HG02852 (cell line): ENCODE results near the gene CALCB.

ENCODE experiments used
- ATAC-seq: cut with Tn5 transposase; IDR thresholded peaks from one replicate; pipeline ENCODE4 v1.9.1; 2021; ENCODE audit warnings: mild to moderate bottlenecking, moderate library complexity; ENCODE audit not compliant: unreplicated experiment

The CALCB gene

DNA sequence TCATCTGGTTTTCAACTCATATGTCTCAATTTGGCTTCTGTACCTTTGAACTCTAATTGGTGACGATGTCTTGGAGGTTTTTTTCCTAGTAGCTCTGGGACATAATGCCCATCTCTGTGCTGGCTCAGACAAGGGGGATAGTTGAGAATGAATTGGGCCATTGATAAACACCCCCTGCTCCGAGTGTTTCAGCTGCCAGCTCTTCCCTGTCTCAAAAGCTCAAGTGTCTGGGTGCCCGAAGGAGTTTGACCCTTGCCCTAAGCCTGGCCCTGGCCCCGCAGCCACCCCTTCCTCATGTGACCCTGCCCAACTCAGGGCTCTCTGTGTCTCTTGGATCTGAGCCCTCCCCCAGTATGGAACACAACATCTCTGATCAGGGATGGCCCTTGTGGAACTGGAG lies 44.4 kb downstream of the CALCB start:
- no peak for ATAC-seq

DNA sequence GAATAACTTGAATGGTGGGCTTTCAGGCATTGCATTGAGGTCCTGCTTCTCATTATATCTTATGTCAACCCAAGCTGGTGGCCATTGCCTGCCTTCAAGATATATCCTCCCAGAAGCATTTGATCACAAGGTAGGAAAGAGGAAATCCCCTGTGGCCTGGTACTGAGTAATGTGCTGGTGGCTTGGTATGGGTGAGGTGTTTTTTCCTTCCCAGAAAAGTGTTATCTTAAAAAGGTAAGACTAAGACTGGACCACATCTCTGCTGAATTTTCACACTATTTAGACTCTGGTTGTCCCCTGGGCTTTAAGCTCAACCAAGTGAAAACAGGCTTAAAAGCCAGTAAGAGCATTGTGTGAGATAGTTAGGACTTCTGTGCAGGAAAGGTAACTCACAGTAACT lies 45.0 kb downstream of the CALCB start:
- ATAC-seq, result no peak

DNA sequence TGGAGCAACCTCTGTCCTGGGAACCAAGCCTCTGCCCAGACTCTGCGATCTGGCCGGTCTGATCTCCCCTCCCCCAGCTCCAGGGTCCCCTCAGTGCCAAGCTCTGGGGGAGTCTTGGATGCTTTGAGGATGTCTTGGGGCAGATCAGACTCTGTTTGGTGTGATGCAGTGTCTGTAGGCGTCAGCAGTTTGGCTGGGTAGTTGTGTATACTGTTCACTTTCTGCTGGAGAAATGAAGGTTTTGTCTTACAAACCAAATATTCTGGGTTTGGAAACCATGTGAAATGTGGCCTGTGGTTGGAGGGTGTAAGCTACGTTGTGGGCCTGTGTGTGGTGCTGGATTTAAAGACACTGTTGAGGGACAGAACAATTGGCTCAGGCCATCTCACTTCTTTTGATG lies 46.0 kb downstream of the CALCB start:
- ATAC-seq, result no peak

DNA sequence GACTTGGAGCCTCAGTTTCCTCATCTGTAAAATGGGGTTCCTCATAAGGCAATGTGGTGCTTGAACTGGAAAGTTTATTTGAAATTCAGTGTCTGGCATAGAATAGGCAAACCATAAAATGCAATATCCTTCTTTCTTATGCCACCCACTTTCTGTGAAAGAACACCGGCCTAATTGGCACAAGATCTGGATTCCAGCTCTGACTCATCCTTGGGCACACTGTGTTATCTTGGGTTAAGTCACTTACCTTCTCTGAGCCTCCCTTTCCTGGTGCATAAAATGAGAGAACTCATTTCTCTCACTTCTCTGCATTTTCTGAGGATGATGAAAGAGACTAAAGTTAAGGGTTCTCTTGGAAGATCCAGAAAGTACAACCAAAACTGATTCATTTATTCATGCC lies 46.4 kb downstream of the CALCB start:
- no peak for ATAC-seq

DNA sequence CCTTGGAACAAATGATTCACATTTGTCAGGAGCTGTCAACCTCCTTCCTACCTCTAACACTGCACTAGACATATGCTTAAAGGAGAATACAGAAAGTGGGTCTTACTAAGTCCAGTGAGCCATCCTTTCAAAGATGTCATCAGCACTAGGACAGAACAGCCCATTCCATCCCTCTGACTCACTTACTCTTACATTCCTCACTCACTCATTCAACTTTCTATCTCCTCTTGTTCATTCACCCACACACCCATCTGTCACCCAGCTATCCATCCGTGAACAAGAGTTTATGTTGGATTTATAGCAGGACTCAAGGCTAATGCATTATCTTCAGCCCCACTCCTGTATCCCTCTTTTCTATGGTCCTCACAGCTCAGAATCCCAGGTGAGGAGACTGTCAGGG lies 50.5 kb downstream of the CALCB start:
- no peak for ATAC-seq

DNA sequence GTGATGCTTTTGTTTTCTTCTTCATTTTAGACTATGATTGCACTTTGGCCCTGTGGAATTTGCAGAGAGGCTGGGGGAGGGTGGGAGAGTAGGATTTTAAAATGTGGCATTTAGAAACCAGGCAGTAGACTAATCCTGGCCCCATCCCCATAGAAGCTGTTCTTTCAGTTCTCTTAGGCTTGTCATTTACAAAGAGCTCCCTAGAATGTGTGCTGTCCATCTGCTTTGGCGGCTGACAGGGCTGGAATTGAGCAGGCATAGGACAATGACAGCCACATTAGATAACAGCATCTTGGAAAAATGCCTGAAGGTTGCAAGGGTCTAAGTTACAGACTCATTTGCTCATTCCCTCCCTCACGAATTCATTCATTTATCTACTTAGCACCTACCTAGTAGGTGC lies 51.1 kb downstream of the CALCB start:
- no peak for ATAC-seq

DNA sequence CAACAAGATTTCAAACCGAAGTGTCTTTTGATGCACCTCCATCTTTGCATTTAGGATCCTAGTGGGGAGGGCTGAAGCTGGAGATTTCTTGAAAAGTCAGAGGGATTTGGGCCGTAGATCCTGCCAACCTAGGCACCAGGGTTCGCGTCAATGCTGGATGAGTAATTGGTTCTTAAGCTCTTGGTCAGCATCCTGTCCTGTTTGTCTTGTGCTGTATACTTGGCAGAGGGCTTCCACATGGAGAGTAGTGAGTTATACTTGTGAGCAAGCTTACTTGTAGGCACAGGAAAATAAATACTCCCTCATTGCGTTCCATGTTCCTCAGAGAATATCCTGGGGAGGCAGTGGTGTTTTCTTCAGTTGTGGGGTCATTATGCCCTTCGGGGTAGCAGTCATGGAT lies 53.9 kb downstream of the CALCB start:
- no peak for ATAC-seq
